ENCODE measurements around the gene C2CD3. TPM values are rescaled to one million over a fixed set of nuclear protein-coding genes. Genes with fewer than 3 reads are reported as not detected.

C2CD3 gene
- total RNA-seq, 1 donor = 21.7 TPM

- no peak for DNase-seq (ENCODE audit: low read depth)
- H3K4me3 ChIP-seq (ENCODE audit: low read depth, low read length) = no peak overlapping the region
- TF ChIP-seq, protein P1, sequence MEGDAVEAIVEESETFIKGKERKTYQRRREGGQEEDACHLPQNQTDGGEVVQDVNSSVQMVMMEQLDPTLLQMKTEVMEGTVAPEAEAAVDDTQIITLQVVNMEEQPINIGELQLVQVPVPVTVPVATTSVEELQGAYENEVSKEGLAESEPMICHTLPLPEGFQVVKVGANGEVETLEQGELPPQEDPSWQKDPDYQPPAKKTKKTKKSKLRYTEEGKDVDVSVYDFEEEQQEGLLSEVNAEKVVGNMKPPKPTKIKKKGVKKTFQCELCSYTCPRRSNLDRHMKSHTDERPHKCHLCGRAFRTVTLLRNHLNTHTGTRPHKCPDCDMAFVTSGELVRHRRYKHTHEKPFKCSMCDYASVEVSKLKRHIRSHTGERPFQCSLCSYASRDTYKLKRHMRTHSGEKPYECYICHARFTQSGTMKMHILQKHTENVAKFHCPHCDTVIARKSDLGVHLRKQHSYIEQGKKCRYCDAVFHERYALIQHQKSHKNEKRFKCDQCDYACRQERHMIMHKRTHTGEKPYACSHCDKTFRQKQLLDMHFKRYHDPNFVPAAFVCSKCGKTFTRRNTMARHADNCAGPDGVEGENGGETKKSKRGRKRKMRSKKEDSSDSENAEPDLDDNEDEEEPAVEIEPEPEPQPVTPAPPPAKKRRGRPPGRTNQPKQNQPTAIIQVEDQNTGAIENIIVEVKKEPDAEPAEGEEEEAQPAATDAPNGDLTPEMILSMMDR (IDR thresholded peaks at IDR 0.05; ENCODE audit: insufficient read depth, low read length) = no peak
These were observed 171.8 kb downstream of the C2CD3 start for GRCh38 chr11:73998846-73999575.

- DNase-seq (ENCODE audit: low read depth) = no peak
- TF ChIP-seq, protein P1 (IDR thresholded peaks at IDR 0.05; ENCODE audit: insufficient read depth, low read length) = no peak
- H3K4me3 ChIP-seq (ENCODE audit: low read depth, low read length) = no peak overlapping the region
These were observed 173.6 kb downstream of the C2CD3 start for GRCh38 chr11:73997120-73997770.

GRCh38 chr11:73996161-73996747 lies 174.5 kb downstream of the C2CD3 start:
- TF ChIP-seq, protein P1 (IDR thresholded peaks at IDR 0.05; ENCODE audit: insufficient read depth, low read length) = no peak
- no peak overlapping the region for H3K4me3 ChIP-seq (ENCODE audit: low read depth, low read length)
- no peak for DNase-seq (ENCODE audit: low read depth)

GRCh38 chr11:73995731-73996130 lies 175.1 kb downstream of the C2CD3 start:
- TF ChIP-seq, protein P1 (IDR thresholded peaks at IDR 0.05; ENCODE audit: insufficient read depth, low read length) = no peak
- H3K4me3 ChIP-seq (ENCODE audit: low read depth, low read length) = no peak overlapping the region
- no peak for DNase-seq (ENCODE audit: low read depth)

GRCh38 chr11:73995247-73995646 lies 175.6 kb downstream of the C2CD3 start:
- TF ChIP-seq, protein P1 (IDR thresholded peaks at IDR 0.05; ENCODE audit: insufficient read depth, low read length) = no peak
- DNase-seq (ENCODE audit: low read depth) = no peak

DNA sequence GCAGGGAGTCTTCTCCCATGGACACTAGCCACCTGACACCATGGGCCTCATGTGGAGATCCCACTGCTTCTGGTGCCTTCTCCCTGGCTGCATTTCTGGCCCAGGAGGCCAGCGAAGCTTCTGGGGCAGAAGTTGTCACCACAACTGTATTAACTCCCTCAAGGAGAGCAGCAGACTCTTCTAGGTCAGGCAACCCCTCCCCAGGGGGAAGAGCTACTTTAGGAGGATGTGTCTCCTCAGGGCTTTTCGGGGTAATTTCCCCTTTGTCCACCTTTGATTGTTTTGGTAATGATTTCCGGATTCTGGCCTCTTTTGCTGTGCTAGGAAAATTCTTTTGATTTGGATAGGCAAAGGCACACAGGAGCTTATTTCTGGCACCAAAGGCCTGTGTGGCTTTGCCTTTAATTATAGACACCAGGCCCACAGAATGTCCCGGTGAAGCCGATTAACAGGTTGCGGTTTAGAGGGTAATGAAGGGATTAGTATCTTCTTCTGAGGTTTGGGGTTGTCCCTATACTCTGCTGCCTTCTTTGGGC lies 179.3 kb downstream of the C2CD3 start:
- no peak for DNase-seq (ENCODE audit: low read depth)
- TF ChIP-seq, protein P1 (IDR thresholded peaks at IDR 0.05; ENCODE audit: insufficient read depth, low read length) = no peak
- no peak overlapping the region for H3K4me3 ChIP-seq (ENCODE audit: low read depth, low read length)

More at GRCh38 chr11:73995247-73995646, 175.6 kb downstream of the C2CD3 start:
- H3K4me3 ChIP-seq (ENCODE audit: low read depth, low read length) = no peak overlapping the region

Data from fibroblast of the aortic adventitia (primary cell).